Loucy (cell line): ENCODE results near the gene CETP.

Experiments
- H2AFZ ChIP-seq: fragments of 200-600 bp; sonication (generic); 2 replicates; pipeline ENCODE4 v1.6.0; 2016; ENCODE audit warnings: antibody characterized with exemption, mild to moderate bottlenecking, low read length, moderate library complexity
- H3F3A ChIP-seq: fragments of 200-600 bp; 2 replicates; pipeline ENCODE4 v1.6.0; 2016; ENCODE audit warnings: antibody characterized with exemption, low read depth, mild to moderate bottlenecking
- H3K27me3 ChIP-seq: fragments of 200-600 bp; sonication (generic); 2 replicates; pipeline ENCODE4 v1.6.1; 2014; ENCODE audit warnings: low read length, mild to moderate bottlenecking; ENCODE audit not compliant: insufficient read depth, poor library complexity, severe bottlenecking
- H3K36me3 ChIP-seq: fragments of 200-600 bp; sonication (generic); 2 replicates; pipeline ENCODE4 v1.6.1; 2016; ENCODE audit warnings: low read length; ENCODE audit not compliant: insufficient read depth
- H3K4me1 ChIP-seq: fragments of 200-600 bp; sonication (generic); 2 replicates; pipeline ENCODE4 v1.5.1; 2014; ENCODE audit warnings: low read length, mild to moderate bottlenecking; ENCODE audit not compliant: insufficient read depth, poor library complexity, severe bottlenecking
- H3K4me2 ChIP-seq: fragments of 200-600 bp; sonication (generic); 2 replicates; pipeline ENCODE4 v1.6.0; 2014; ENCODE audit warnings: antibody characterized with exemption, low read length, low read depth, mild to moderate bottlenecking; ENCODE audit not compliant: poor library complexity, severe bottlenecking
- H3K4me3 ChIP-seq: fragments of 200-600 bp; sonication (generic); 2 replicates; pipeline ENCODE4 v1.5.1; 2014; ENCODE audit warnings: low read length, mild to moderate bottlenecking, mixed read lengths; ENCODE audit not compliant: poor library complexity, severe bottlenecking
- H3K79me2 ChIP-seq: fragments of 200-600 bp; sonication (generic); 2 replicates; pipeline ENCODE4 v1.6.1; 2014; ENCODE audit warnings: low read length; ENCODE audit not compliant: insufficient read depth
- H3K9ac ChIP-seq: fragments of 200-600 bp; sonication (generic); 2 replicates; pipeline ENCODE4 v1.6.0; 2014; ENCODE audit warnings: mild to moderate bottlenecking, low read depth, low read length, moderate library complexity; ENCODE audit not compliant: poor library complexity, severe bottlenecking
- H3K9me2 ChIP-seq: fragments of 200-600 bp; sonication (generic); replicated peaks from 2 replicates; pipeline ENCODE4 v1.6.1; 2016; ENCODE audit warnings: low read depth, low read length, mixed read lengths
- H3K9me3 ChIP-seq: fragments of 200-600 bp; sonication (generic); 2 replicates; pipeline ENCODE4 v1.6.1; 2014; ENCODE audit warnings: mild to moderate bottlenecking, antibody characterized with exemption, low read length, low read depth; ENCODE audit not compliant: insufficient read depth
- H4K20me1 ChIP-seq: fragments of 200-600 bp; sonication (generic); 2 replicates; pipeline ENCODE4 v1.6.0; 2014; ENCODE audit warnings: antibody characterized with exemption, low read length, mild to moderate bottlenecking; ENCODE audit not compliant: insufficient read depth, poor library complexity, severe bottlenecking
- CTCF ChIP-seq: fragments of 200-600 bp; sonication (generic); conservative IDR thresholded peaks from 2 replicates; pipeline ENCODE4 v1.5.1; 2014; ENCODE audit warnings: mild to moderate bottlenecking, antibody characterized with exemption, low read length
- EZH2phosphoT487 ChIP-seq: fragments of 200-600 bp; IDR thresholded peaks from 2 replicates; pipeline ENCODE4 v1.6.1; 2018; ENCODE audit warnings: antibody characterized with exemption, mild to moderate bottlenecking, moderate library complexity, borderline replicate concordance

CETP gene

GRCh38 chr16:57017251-57017650, 55.5 kb downstream of the CETP start:
- Histone ChIP-seq H3F3A (no peaks in the 10 kb centered on the region), H3K9me3 (no peaks in the 10 kb centered on the region), H4K20me1 (no peaks in the 10 kb centered on the region)

GRCh38 chr16:57019746-57020145, 58.0 kb downstream of the CETP start:
- H3K4me2 ChIP-seq = no peak overlapping the region
- H3K36me3 ChIP-seq = peaks cover 68% of the 10 kb centered on the region
- no peaks in the 10 kb centered on the region for H3K27me3 ChIP-seq
- no peak overlapping the region for H2AFZ ChIP-seq
- H3F3A ChIP-seq = no peaks in the 10 kb centered on the region
- no peak overlapping the region for H3K9ac ChIP-seq
- H3K79me2 ChIP-seq = peaks cover 3% of the 10 kb centered on the region
- H3K9me3 ChIP-seq = no peaks in the 10 kb centered on the region
- TF ChIP-seq CTCF = no peak
- no peak for TF ChIP-seq EZH2phosphoT487
- H3K4me3 ChIP-seq = no peak overlapping the region
- H3K4me1 ChIP-seq = no peaks in the 10 kb centered on the region
- H4K20me1 ChIP-seq = no peaks in the 10 kb centered on the region
- no peaks in the 10 kb centered on the region for H3K9me2 ChIP-seq

More at GRCh38 chr16:57017251-57017650, 55.5 kb downstream of the CETP start:
- Histone ChIP-seq H3K9me2 (no peaks in the 10 kb centered on the region), H3K9ac (no peak overlapping the region), H3K4me2 (no peak overlapping the region), H3K36me3 (peaks cover 50% of the 10 kb centered on the region), H3K27me3 (no peaks in the 10 kb centered on the region), H2AFZ (no peak overlapping the region), H3K79me2 (peaks cover 19% of the 10 kb centered on the region), H3K4me1 (peaks cover 13% of the 10 kb centered on the region), H3K4me3 (no peak overlapping the region)
- no peak for TF ChIP-seq CTCF
- TF ChIP-seq EZH2phosphoT487 = no peak

- TF ChIP-seq CTCF = no peak
- Histone ChIP-seq H3K4me2 (no peak overlapping the region), H3K9ac (no peak overlapping the region), H3K9me3 (no peaks in the 10 kb centered on the region), H3K27me3 (no peaks in the 10 kb centered on the region), H3K79me2 (no peaks in the 10 kb centered on the region; the same call in 1 of the 2 replicates), H3K9me2 (no peaks in the 10 kb centered on the region), H3F3A (no peaks in the 10 kb centered on the region), H3K4me3 (no peak overlapping the region), H3K36me3 (peaks cover 69% of the 10 kb centered on the region), H4K20me1 (no peaks in the 10 kb centered on the region), H3K4me1 (no peaks in the 10 kb centered on the region), H2AFZ (no peak overlapping the region)
These were observed 58.9 kb downstream of the CETP start for GRCh38 chr16:57020651-57021050.
